ENCODE data around the gene HLA-DOB. TPM values are rescaled to one million over a fixed set of nuclear protein-coding genes. Genes with fewer than 3 reads are reported as not detected.
A peak's percentile ranks its signal among the peaks of the same experiment; 100 is the strongest.

The HLA-DOB gene
- total RNA-seq, 1 experiment from 2014 or later, result 0.64 TPM

GRCh38 chr6:32836873-32837272 is 20.1 kb upstream of the HLA-DOB start:
- no peak for TF ChIP-seq REST (IDR thresholded peaks at IDR 0.05; ENCODE audit: low read depth)
- no peak for TF ChIP-seq EGR1 (IDR thresholded peaks at IDR 0.05; ENCODE audit: low read depth)
- no peak for TF ChIP-seq POLR2A (IDR thresholded peaks at IDR 0.05; ENCODE audit: borderline replicate concordance, extremely low read depth, insufficient read depth, insufficient read length)
- TF ChIP-seq TCF7L2 (IDR thresholded peaks at IDR 0.05; ENCODE audit: borderline replicate concordance, extremely low read depth, insufficient read depth, insufficient read length), result no peak
- TF ChIP-seq SRF (IDR thresholded peaks at IDR 0.05; ENCODE audit: low read depth), result no peak
- no peak for TF ChIP-seq YY1 (IDR thresholded peaks at IDR 0.05; ENCODE audit: extremely low read depth, insufficient replicate concordance, low read depth, low read length)
- TF ChIP-seq SIN3A (IDR thresholded peaks at IDR 0.05; ENCODE audit: low read depth), result no peak
- TF ChIP-seq JUND (IDR thresholded peaks at IDR 0.05), result no peak
- no peak for TF ChIP-seq CEBPB (IDR thresholded peaks at IDR 0.05; ENCODE audit: low read depth)
- no peak for TF ChIP-seq POLR2AphosphoS5 (IDR thresholded peaks at IDR 0.05; ENCODE audit: low read depth, low read length)
- TF ChIP-seq, protein P1, sequence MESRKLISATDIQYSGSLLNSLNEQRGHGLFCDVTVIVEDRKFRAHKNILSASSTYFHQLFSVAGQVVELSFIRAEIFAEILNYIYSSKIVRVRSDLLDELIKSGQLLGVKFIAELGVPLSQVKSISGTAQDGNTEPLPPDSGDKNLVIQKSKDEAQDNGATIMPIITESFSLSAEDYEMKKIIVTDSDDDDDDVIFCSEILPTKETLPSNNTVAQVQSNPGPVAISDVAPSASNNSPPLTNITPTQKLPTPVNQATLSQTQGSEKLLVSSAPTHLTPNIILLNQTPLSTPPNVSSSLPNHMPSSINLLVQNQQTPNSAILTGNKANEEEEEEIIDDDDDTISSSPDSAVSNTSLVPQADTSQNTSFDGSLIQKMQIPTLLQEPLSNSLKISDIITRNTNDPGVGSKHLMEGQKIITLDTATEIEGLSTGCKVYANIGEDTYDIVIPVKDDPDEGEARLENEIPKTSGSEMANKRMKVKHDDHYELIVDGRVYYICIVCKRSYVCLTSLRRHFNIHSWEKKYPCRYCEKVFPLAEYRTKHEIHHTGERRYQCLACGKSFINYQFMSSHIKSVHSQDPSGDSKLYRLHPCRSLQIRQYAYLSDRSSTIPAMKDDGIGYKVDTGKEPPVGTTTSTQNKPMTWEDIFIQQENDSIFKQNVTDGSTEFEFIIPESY (IDR thresholded peaks at IDR 0.05; ENCODE audit: extremely low read depth, insufficient replicate concordance, low read length), result no peak
- TF ChIP-seq RAD21 (IDR thresholded peaks at IDR 0.05; ENCODE audit: low read depth), result no peak
- TF ChIP-seq EZH2 (IDR thresholded peaks at IDR 0.05), result no peak
- Histone ChIP-seq H3K79me2 (ENCODE audit: insufficient read depth, low read length) (peaks cover 9% of the 10 kb centered on the region; the same call in 1 of the 2 replicates), H3K9ac (ENCODE audit: low read length) (no peak overlapping the region), H2AFZ (ENCODE audit: low read depth, low read length, poor library complexity, severe bottlenecking) (no peak overlapping the region), H3K4me2 (ENCODE audit: low read length) (peak overlapping the region; percentile 98), H3K9me2 (ENCODE audit: insufficient read depth) (no peaks in the 10 kb centered on the region), H4K20me1 (ENCODE audit: insufficient read depth) (no peaks in the 10 kb centered on the region), H3K36me3 (ENCODE audit: control insufficient read depth in 1 of 2, insufficient read depth in 2 of 2, low read length in 2 of 2) (peaks cover 0 to 30% of the 10 kb centered on the region in 2 experiments; a peak in 2 of 4 replicates), H3K27me3 (ENCODE audit: insufficient read depth, low read length) (no peaks in the 10 kb centered on the region), H3K4me3 (replicated peaks in 1 of 2; ENCODE audit: low read depth in 1 of 2, low read length in 2 of 2) (peak overlapping the region in 1 of 2 experiments; percentile 84; a peak in 2 of 4 replicates), H3K4me1 (ENCODE audit: control insufficient read depth in 1 of 2, insufficient read depth in 2 of 2, low read length in 2 of 2) (peaks cover 6 to 20% of the 10 kb centered on the region in 2 experiments; a peak in 3 of 4 replicates), H3K9me3 (ENCODE audit: control insufficient read depth in 1 of 2, insufficient read depth in 1 of 2, low read depth in 1 of 2, low read length in 2 of 2) (no peaks in the 10 kb centered on the region), H3K27ac (ENCODE audit: low read depth, low read length) (no peak overlapping the region)
- no peak for DNase-seq (ENCODE audit: low read depth, low spot score)
- CTCF ChIA-PET, result interaction anchor here (3.5 kb wide), 3 partner anchors 19 to 33 kb away, joined by 55 to 189 read pairs (median 80); partner anchors contain the start of genes PSMB9 and TAP1
- ATAC-seq, result no peak
- intact Hi-C loops (cut with micrococcal nuclease), result loop anchor here (5.0 kb wide), 1 partner anchor 110 kb away; no protein-coding TSS in a partner anchor
- POLR2A ChIA-PET, result interaction anchor here (3.0 kb wide), 1 partner anchor 9 kb away, joined by 10 read pairs; no protein-coding TSS in a partner anchor
- BruUV-seq (replicated peaks), result no TSS peak
- RAD21 ChIA-PET (ENCODE audit: low non-redundant PET in 1 of 2, low total read pairs in 2 of 2, uncharacterized antibody in 2 of 2, unreplicated experiment in 2 of 2), result interaction anchor here in 1 of 2 experiments (2.5 kb wide), 1 partner anchor 31 kb away, joined by 36 read pairs; no protein-coding TSS in a partner anchor
